ENCODE measurements around the gene JAG2.

JAG2 gene

DNA sequence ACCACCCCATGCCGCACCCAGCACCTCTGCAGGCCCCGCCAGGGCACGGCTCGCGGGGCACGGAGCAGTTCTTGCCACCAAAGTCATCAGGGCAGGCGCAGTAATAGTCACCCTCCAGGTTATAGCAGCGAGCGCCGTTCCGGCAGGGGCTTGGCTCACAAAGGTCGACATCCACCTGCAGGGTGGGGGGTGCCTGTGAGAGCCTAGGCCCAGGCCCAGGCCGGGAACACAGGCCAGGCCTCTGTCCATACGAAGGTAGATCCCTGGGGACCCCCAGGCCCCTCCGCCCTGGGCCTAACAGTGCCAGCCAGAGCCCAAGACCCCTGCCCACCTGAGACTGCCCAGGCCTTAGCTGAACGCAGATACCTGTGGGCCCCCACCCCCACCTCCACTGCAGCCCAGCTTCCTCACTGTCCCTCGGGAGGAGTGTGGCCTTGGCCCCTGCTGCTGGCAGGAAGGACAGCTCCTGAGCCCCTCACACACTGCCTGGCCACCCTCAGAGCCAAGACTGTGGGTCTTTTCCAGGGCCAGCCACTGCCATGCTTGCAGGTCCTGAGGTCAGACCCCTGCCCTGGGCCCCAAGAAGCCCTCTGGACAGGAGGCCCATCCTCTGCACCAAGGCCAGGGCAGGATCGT, 19.3 kb downstream of the JAG2 start:
- TF ChIP-seq POLR2AphosphoS5 (IDR thresholded peaks at IDR 0.05; ENCODE audit: low read depth) (no peak), SPI1 (IDR thresholded peaks at IDR 0.05; ENCODE audit: borderline replicate concordance, low read depth) (no peak), GABPA (IDR thresholded peaks at IDR 0.05; ENCODE audit: low read depth) (no peak)
- TF ChIP-seq, protein P1, sequence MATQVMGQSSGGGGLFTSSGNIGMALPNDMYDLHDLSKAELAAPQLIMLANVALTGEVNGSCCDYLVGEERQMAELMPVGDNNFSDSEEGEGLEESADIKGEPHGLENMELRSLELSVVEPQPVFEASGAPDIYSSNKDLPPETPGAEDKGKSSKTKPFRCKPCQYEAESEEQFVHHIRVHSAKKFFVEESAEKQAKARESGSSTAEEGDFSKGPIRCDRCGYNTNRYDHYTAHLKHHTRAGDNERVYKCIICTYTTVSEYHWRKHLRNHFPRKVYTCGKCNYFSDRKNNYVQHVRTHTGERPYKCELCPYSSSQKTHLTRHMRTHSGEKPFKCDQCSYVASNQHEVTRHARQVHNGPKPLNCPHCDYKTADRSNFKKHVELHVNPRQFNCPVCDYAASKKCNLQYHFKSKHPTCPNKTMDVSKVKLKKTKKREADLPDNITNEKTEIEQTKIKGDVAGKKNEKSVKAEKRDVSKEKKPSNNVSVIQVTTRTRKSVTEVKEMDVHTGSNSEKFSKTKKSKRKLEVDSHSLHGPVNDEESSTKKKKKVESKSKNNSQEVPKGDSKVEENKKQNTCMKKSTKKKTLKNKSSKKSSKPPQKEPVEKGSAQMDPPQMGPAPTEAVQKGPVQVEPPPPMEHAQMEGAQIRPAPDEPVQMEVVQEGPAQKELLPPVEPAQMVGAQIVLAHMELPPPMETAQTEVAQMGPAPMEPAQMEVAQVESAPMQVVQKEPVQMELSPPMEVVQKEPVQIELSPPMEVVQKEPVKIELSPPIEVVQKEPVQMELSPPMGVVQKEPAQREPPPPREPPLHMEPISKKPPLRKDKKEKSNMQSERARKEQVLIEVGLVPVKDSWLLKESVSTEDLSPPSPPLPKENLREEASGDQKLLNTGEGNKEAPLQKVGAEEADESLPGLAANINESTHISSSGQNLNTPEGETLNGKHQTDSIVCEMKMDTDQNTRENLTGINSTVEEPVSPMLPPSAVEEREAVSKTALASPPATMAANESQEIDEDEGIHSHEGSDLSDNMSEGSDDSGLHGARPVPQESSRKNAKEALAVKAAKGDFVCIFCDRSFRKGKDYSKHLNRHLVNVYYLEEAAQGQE (IDR thresholded peaks at IDR 0.05; ENCODE audit: insufficient replicate concordance, low read depth): no peak
- TF ChIP-seq, protein P2, sequence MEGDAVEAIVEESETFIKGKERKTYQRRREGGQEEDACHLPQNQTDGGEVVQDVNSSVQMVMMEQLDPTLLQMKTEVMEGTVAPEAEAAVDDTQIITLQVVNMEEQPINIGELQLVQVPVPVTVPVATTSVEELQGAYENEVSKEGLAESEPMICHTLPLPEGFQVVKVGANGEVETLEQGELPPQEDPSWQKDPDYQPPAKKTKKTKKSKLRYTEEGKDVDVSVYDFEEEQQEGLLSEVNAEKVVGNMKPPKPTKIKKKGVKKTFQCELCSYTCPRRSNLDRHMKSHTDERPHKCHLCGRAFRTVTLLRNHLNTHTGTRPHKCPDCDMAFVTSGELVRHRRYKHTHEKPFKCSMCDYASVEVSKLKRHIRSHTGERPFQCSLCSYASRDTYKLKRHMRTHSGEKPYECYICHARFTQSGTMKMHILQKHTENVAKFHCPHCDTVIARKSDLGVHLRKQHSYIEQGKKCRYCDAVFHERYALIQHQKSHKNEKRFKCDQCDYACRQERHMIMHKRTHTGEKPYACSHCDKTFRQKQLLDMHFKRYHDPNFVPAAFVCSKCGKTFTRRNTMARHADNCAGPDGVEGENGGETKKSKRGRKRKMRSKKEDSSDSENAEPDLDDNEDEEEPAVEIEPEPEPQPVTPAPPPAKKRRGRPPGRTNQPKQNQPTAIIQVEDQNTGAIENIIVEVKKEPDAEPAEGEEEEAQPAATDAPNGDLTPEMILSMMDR (IDR thresholded peaks at IDR 0.05; ENCODE audit: insufficient read depth, low read length): no peak
- H3K27me3 ChIP-seq (ENCODE audit: insufficient read depth, poor library complexity, severe bottlenecking): peaks cover 20% of the 10 kb centered on the region
- no peak overlapping the region for H3K27ac ChIP-seq (replicated peaks)
- no peak for DNase-seq (ENCODE audit: low read depth in 1 of 2, low spot score in 1 of 2)
- no peak overlapping the region for H3K4me3 ChIP-seq (replicated peaks; ENCODE audit: insufficient read depth, low read length)

DNA sequence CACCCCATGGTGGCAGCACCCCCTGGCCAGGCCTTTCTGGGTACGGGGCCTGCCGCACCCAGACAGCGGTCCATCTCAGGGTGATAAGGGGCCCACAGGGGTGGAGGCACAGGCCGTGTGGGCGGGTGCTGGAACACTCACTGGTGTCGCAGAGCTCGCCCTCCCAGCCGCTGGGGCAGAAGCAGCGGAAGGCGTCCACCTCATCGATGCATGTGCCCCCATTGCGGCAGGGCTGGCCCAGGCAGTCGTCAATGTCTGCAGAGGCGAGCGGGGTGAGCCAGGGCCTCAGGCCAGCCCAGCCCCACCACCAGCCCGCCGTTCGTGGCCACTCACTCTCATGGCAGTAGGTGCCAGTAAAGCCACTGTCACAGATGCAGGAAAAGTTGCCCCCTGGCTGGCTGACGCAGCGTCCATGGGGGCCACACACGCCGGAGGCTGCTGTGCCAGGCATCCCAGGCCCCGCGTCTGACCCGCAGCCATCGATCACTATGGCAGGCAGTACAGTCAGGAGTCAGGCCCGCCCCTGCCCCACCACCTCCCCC, 19.9 kb downstream of the JAG2 start:
- peaks cover 16% of the 10 kb centered on the region for H3K27me3 ChIP-seq (ENCODE audit: insufficient read depth, poor library complexity, severe bottlenecking)
- TF ChIP-seq, protein P1 (IDR thresholded peaks at IDR 0.05; ENCODE audit: insufficient replicate concordance, low read depth): no peak
- TF ChIP-seq, protein P2 (IDR thresholded peaks at IDR 0.05; ENCODE audit: insufficient read depth, low read length): no peak
- TF ChIP-seq GABPA (IDR thresholded peaks at IDR 0.05; ENCODE audit: low read depth): no peak
- TF ChIP-seq POLR2AphosphoS5 (IDR thresholded peaks at IDR 0.05; ENCODE audit: low read depth): no peak
- TF ChIP-seq SPI1 (IDR thresholded peaks at IDR 0.05; ENCODE audit: borderline replicate concordance, low read depth): no peak
- DNase-seq (ENCODE audit: low read depth in 1 of 2, low spot score in 1 of 2): no peak
- no peak overlapping the region for H3K27ac ChIP-seq (replicated peaks)
- no peak overlapping the region for H3K4me3 ChIP-seq (replicated peaks; ENCODE audit: insufficient read depth, low read length)

DNA sequence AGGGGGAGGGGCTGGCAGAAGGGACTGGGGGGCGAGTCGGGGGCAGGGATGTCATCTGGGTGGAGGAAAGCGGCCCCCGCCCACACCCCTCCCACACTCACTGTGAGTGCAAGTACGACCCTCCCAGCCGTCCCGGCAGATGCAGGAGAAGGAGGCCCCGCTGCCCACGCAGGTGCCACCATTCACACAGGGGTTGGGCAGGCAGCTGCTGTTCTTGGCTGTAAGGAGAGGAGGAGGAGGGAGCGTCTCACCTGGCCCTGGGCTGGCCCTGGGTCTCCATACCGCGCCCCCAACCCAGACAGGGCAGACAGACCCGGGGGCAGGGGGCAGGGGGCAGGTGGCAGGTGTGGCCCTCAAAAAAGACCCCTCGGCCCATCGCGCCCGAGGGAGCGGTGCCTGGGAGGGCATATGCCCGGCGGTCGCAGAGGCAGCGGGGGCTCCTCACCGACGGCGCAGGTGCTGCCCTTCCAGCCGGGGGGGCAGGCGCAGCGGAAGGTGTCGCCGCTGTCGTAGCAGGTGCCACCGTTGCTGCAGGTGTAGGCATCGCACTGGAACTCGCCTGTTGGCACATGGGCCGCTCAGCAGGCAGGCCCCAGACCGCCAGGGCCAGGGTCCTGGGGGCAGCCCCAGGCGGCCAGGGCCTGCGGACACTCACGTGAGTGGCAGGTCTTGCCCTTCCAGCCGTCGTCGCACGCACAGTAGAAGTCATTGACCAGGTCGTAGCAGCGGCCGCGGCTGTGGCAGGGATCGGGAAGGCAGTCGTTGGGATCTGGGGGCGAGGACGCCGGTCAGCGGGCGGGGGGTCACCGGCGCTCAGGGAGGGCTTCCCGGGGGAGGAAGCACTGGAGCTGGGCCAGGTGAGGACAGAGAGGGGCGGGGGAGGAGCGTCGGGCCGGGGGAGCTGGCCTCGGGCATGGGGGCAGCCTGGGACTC, 20.6 kb downstream of the JAG2 start:
- peaks cover 9% of the 10 kb centered on the region for H3K27me3 ChIP-seq (ENCODE audit: insufficient read depth, poor library complexity, severe bottlenecking)
- TF ChIP-seq, protein P1 (IDR thresholded peaks at IDR 0.05; ENCODE audit: insufficient replicate concordance, low read depth): no peak
- TF ChIP-seq, protein P2 (IDR thresholded peaks at IDR 0.05; ENCODE audit: insufficient read depth, low read length): no peak
- TF ChIP-seq SPI1 (IDR thresholded peaks at IDR 0.05; ENCODE audit: borderline replicate concordance, low read depth) (no peak), GABPA (IDR thresholded peaks at IDR 0.05; ENCODE audit: low read depth) (no peak), POLR2AphosphoS5 (IDR thresholded peaks at IDR 0.05; ENCODE audit: low read depth) (no peak)
- no peak for DNase-seq (ENCODE audit: low read depth in 1 of 2, low spot score in 1 of 2)
- no peak overlapping the region for H3K27ac ChIP-seq (replicated peaks)
- H3K4me3 ChIP-seq (replicated peaks; ENCODE audit: insufficient read depth, low read length): no peak overlapping the region

Measured in HL-60 (cell line).